ENCODE measurements around the gene VWA7.

Gene VWA7

GRCh38 chr6:31725502-31726350, 51.4 kb downstream of the VWA7 start:
- Histone ChIP-seq H3K9me3 (ENCODE audit: control insufficient read depth, insufficient read depth, low read depth, low read length) (no peaks in the 10 kb centered on the region), H3K4me1 (ENCODE audit: control insufficient read depth, insufficient read depth, low read length) (no peaks in the 10 kb centered on the region), H3K27ac (ENCODE audit: extremely low read depth, low read depth, low read length) (no peak overlapping the region), H3K4me3 (ENCODE audit: low read depth, low read length) (no peak overlapping the region), H3K36me3 (ENCODE audit: control insufficient read depth in 2 of 2, insufficient read depth in 1 of 2, low read length in 2 of 2) (peaks cover 0 to 27% of the 10 kb centered on the region in 2 experiments; a peak in 1 of 3 replicates)
- CTCF ChIA-PET: no interaction called here
- TF ChIP-seq ZNF449 (tag by site-specific recombination; IDR thresholded peaks at IDR 0.05): no peak
- no peak for TF ChIP-seq ZNF394 (tag by site-specific recombination; IDR thresholded peaks at IDR 0.05; ENCODE audit: borderline replicate concordance)
- TF ChIP-seq BCL6B (tag by site-specific recombination; IDR thresholded peaks at IDR 0.05): no peak
- TF ChIP-seq MYNN (tag by site-specific recombination; IDR thresholded peaks at IDR 0.05; ENCODE audit: borderline replicate concordance): no peak
- no peak for TF ChIP-seq GLIS1 (tag by site-specific recombination; IDR thresholded peaks at IDR 0.05)
- TF ChIP-seq ZNF2 (tag by site-specific recombination; IDR thresholded peaks at IDR 0.05): no peak
- TF ChIP-seq ZNF433 (tag by site-specific recombination; IDR thresholded peaks at IDR 0.05; ENCODE audit: low read depth): no peak
- TF ChIP-seq ZNF843 (tag by site-specific recombination; IDR thresholded peaks at IDR 0.05): no peak
- TF ChIP-seq ZNF624 (tag by site-specific recombination; IDR thresholded peaks at IDR 0.05): no peak
- no peak for TF ChIP-seq ZBTB10 (tag by site-specific recombination; IDR thresholded peaks at IDR 0.05)
- TF ChIP-seq SP3 (tag by site-specific recombination; IDR thresholded peaks at IDR 0.05): no peak
- peak; percentile 85 for TF ChIP-seq EGR2 (tag by site-specific recombination; IDR thresholded peaks at IDR 0.05; ENCODE audit: low read depth)
- TF ChIP-seq ZFHX2 (tag by site-specific recombination; conservative IDR thresholded peaks at IDR 0.05): peak; percentile 45; the same call in 1 of the 2 replicates
- TF ChIP-seq RBAK (tag by site-specific recombination; IDR thresholded peaks at IDR 0.05): no peak
- POLR2A ChIA-PET: interaction anchor here (0.5 to 3.2 kb wide), 6 partner anchors 10 to 137 kb away, joined by 3 to 13 read pairs (median 4); partner anchors contain the start of genes ABHD16A and HSPA1B

DNA sequence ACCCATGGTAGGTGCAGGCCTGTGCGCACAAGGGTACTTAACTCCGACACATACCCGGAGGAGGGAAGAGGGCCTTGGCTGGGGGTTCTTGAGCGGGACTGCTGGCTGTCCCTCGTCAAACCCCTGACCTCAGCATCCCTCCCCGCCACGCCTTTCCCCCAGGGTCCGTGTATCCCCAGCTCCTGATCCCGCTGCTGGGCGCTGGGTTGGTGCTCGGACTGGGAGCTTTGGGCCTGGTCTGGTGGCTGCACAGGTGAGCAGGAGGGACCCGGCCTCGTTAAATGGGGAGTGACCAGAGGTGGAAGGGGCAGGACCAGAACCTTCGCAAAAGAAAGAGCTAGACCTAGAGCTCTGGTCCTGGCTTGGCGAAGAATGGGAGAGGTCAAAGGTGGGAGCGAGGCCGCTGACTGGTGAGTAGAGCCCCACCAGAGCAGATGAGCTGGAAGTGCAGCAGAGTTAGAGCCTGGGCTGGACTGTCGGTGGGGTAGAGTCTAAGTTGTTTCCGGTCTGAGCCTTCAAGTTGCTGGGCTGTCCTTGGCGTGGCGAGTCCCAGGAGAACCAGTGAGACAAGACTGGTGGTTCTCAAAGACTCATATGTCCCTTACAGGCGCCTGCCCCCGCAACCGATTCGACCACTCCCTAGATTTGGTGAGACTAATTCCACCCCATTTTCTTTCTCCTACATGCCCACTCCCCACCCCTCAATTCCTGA, 53.0 kb downstream of the VWA7 start:
- Histone ChIP-seq H3K27ac (ENCODE audit: extremely low read depth, low read depth, low read length) (no peak overlapping the region), H3K36me3 (ENCODE audit: control insufficient read depth in 2 of 2, insufficient read depth in 1 of 2, low read length in 2 of 2) (peaks cover 0 to 25% of the 10 kb centered on the region in 2 experiments; a peak in 1 of 3 replicates), H3K4me3 (ENCODE audit: low read depth, low read length) (no peak overlapping the region), H3K4me1 (ENCODE audit: control insufficient read depth, insufficient read depth, low read length) (no peaks in the 10 kb centered on the region), H3K9me3 (ENCODE audit: control insufficient read depth, insufficient read depth, low read depth, low read length) (no peaks in the 10 kb centered on the region)
- POLR2A ChIA-PET: interaction anchor here (0.8 to 3.2 kb wide), 8 partner anchors 8 to 106 kb away, joined by 3 to 13 read pairs (median 4); partner anchors contain the start of genes ABHD16A, CLIC1, HSPA1B and MSH5
- CTCF ChIA-PET: interaction anchor here (0.6 to 1.5 kb wide), 6 partner anchors 8 to 72 kb away, joined by 3 to 6 read pairs (median 4); no protein-coding TSS in a partner anchor
- TF ChIP-seq KLF1 (tag by site-specific recombination; IDR thresholded peaks at IDR 0.05) (no peak), ZNF132 (tag by site-specific recombination; IDR thresholded peaks at IDR 0.05; ENCODE audit: borderline replicate concordance) (no peak), KLF7 (tag by site-specific recombination; IDR thresholded peaks at IDR 0.05; ENCODE audit: borderline replicate concordance) (no peak), ZNF670 (tag by site-specific recombination; IDR thresholded peaks at IDR 0.05; ENCODE audit: low read depth) (no peak), ZNF155 (tag by site-specific recombination; IDR thresholded peaks at IDR 0.05) (no peak), ZNF596 (tag by site-specific recombination; IDR thresholded peaks at IDR 0.05) (no peak), ZNF623 (tag by site-specific recombination; IDR thresholded peaks at IDR 0.05) (no peak), ZNF121 (tag by site-specific recombination; IDR thresholded peaks at IDR 0.05) (no peak)
- TF ChIP-seq, protein P1, sequence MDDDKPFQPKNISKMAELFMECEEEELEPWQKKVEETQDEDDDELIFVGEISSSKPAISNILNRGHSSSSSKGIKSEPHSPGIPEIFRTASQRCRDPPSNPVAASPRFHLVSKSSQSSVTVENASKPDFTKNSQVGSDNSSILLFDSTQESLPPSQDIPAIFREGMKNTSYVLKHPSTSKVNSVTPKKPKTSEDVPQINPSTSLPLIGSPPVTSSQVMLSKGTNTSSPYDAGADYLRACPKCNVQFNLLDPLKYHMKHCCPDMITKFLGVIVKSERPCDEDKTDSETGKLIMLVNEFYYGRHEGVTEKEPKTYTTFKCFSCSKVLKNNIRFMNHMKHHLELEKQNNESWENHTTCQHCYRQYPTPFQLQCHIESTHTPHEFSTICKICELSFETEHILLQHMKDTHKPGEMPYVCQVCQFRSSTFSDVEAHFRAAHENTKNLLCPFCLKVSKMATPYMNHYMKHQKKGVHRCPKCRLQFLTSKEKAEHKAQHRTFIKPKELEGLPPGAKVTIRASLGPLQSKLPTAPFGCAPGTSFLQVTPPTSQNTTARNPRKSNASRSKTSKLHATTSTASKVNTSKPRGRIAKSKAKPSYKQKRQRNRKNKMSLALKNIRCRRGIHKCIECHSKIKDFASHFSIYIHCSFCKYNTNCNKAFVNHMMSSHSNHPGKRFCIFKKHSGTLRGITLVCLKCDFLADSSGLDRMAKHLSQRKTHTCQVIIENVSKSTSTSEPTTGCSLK (tag by site-specific recombination; IDR thresholded peaks at IDR 0.05): no peak
- TF ChIP-seq, protein P2, sequence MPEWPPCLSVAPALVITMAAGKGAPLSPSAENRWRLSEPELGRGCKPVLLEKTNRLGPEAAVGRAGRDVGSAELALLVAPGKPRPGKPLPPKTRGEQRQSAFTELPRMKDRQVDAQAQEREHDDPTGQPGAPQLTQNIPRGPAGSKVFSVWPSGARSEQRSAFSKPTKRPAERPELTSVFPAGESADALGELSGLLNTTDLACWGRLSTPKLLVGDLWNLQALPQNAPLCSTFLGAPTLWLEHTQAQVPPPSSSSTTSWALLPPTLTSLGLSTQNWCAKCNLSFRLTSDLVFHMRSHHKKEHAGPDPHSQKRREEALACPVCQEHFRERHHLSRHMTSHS (tag by site-specific recombination; IDR thresholded peaks at IDR 0.05): no peak
